GM18861 (cell line): ENCODE results near the gene RUNDC3A.
A peak's percentile ranks its signal among the peaks of the same experiment; 100 is the strongest.

Experiments
- ATAC-seq: cut with Tn5 transposase; IDR thresholded peaks from one replicate; pipeline ENCODE4 v1.9.1; 2021; ENCODE audit not compliant: unreplicated experiment

The RUNDC3A gene

GRCh38 chr17:44308320-44308818, at the start of gene RUNDC3A:
Gene RUNDC3A (plus strand): TSS chr17:44308601. CDS start chr17:44308833, 232 bp downstream.
- ATAC-seq, result no peak

- no peak for ATAC-seq
These were observed 49.5 kb upstream of the RUNDC3A start for GRCh38 chr17:44258811-44259351.

DNA sequence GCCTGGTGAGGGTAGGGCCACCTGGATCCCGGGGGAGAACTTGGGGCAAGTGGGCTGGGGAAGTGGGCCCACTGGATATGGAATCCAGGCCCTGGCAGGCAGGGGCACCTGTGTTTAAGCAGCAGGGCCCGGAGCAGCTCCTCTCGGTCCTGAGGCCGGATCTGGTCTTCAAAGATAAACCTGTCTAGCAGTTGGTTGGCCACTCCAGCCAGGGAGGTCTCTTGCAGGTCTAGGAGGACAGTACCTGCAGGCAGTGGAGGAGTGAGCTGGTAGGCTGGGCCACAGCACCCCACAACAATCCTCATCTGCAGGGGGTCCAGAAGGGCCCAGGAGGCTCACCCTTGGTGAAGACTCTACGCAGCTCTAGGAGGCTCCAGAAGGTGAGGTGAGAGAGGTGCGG, 48.1 kb upstream of the RUNDC3A start:
- ATAC-seq, result no peak

DNA sequence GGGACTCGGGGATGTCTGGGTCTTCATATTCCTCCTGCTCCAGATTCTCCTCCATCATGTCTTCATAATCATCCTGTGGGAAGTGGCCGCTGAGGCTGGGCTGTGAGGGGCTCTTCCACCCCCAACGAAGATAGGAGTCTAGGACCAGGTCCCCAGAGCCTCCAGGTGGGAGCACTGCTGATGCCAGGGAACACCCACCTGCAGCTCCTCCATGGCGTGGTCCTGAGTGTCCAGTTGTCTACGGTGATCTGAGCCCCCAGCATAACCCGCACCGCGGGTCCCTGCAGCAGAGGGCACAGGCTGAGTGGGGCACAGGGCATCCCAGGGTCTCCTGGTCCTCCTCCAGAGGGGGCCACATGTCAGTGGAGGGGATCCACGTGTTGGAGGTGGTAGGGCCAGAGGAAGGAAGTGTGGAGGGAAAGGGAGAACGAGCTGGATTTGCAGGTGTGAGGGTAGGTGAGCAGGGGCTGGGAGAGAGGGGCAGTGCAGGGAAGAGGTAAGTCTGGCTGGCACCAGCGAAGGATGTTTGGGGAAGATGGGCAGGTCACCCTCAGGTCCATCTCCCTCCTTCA, 45.7 kb upstream of the RUNDC3A start:
- ATAC-seq, result no peak

GRCh38 chr17:44263345-44263902, 45.0 kb upstream of the RUNDC3A start:
- ATAC-seq, result no peak

GRCh38 chr17:44266402-44267164, 41.8 kb upstream of the RUNDC3A start:
- ATAC-seq, result no peak

GRCh38 chr17:44267165-44267455, 41.3 kb upstream of the RUNDC3A start:
- no peak for ATAC-seq

- ATAC-seq, result no peak
These were observed 40.4 kb upstream of the RUNDC3A start, which contains the start of gene SLC4A1 for GRCh38 chr17:44267818-44268490. Gene SLC4A1 (minus strand): TSS chr17:44268135. CDS start chr17:44262866, 5,269 bp downstream.

- ATAC-seq, result no peak
These were observed 39.5 kb upstream of the RUNDC3A start for GRCh38 chr17:44268709-44269534.

DNA sequence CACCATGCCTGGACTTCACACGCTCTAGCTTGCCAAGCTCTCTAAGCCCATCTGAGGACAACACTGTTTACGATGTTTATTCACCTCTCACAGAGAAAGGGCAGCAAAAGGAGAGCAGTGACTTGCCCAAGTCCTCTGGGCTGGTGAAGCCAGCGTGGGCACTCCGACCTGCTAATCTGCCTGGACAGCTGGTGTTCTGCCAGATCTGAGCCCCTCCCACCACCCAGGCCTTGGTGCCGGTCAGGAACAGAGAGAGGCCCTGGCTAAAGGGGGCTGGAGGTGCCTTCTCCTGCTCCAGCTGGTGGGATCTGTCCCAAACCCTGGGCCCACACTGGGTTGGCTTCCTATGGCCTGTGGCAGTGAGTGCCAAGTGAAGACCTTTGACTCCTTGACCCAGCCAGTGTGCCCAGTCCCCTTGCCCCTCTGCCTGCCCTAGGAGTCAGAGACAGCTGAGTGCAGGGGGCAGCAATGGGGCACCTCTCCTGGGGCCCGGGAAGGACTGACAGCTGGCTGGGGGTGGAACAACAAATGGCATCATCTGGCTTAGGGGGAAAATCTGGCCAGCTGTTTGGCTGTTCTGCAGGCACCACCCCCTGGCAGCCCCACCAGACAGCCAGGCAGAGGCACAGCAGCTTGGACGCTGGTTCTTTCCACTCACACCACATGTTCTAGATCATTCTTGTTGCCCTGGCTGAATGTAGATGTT, 38.7 kb upstream of the RUNDC3A start:
- no peak for ATAC-seq

- ATAC-seq, result no peak
These were observed 36.0 kb upstream of the RUNDC3A start for GRCh38 chr17:44272321-44272951.

DNA sequence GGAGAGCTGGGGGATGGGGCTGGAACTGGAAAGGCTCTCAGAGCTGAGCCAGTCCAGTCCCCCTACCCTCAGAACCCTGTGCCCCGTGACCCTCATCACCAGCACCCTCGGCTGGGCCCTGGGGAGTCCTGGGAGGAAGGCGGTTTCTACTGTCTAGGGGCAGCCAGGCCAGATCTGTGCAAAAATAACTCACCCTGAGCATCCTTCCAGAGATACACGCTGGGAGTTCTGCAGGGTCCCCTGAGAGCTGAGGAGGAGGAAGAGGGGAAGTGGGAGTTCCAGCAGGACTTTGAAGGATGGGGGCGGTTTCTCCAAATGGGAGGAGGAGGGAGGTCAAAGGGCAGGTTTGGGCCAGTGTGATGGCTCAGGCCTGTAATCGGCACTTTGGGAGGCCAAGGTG, 35.4 kb upstream of the RUNDC3A start:
- no peak for ATAC-seq

DNA sequence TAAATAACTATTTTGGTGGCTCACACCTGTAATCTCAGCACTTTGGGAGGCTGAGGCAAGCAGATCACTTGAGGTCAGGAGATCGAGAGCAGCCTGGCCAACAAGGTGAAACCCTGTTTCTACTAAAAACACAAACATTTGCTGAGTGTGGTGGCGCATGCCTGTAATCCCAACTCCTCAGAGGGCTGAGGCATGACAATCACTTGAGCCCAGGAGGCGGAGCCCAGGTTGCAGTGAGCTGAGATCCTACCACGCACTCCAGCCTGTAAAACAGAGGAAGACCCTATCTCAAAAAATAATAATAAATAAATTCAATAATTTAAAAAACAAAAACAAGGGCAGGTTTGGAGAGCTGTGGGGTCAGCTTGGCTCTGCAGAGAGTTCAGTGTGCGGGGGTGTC, 34.8 kb upstream of the RUNDC3A start:
- ATAC-seq, result no peak

GRCh38 chr17:44277976-44278375, 30.4 kb upstream of the RUNDC3A start:
- ATAC-seq, result no peak

GRCh38 chr17:44279346-44279665, 29.1 kb upstream of the RUNDC3A start:
- no peak for ATAC-seq

- ATAC-seq, result peak; percentile 80
These were observed 28.6 kb upstream of the RUNDC3A start for GRCh38 chr17:44279666-44280391.

DNA sequence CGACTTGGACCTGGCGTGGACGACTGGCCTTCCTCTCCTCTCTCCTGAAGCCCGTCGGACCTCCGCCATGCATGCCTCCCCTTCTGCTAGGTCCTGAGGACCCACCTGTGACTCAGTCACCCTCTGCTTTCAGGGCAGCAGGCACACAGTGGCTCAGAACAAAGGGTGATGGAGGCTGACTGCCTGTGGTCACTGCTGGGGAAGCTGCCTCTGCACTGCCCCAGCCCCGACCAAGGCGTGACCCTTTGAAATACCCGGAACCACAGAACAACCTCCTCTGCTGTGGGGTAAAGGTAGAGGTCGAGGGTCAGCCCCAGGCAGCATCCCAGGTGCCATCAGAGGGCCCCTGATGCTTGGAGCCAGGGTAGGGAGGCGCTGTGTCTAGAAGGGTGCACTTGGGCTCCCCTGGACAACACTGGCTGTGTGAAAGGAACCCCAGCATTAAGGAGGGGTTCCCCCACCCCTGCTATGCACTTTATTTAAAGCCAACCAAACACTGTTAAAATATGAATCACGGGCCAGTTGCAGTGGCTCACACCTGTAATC, 27.9 kb upstream of the RUNDC3A start:
- no peak for ATAC-seq

GRCh38 chr17:44281570-44281969, 26.8 kb upstream of the RUNDC3A start:
- no peak for ATAC-seq

DNA sequence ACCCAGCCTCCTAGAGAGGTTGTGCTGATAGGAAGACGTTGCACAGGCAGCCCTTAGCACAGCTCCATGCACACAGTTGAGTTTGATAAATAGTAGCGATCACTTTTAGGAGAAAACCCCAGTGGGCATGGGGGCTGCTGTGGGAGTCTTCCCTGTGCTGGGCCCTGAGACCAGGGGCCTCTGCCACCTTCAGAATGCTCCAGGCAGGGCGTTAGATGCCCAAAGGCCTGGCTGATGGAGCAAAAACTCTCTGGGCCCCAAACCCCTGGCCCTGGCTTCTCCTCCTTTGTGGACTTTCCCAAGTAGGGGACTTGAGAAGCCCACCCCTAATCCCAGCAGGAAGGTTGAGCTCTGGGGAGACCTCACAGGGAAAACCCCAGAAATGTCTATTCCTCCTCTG, 26.1 kb upstream of the RUNDC3A start:
- no peak for ATAC-seq
